ENCODE measurements around the gene SLC35F3.
"Not testable (repeated sequence)": the region's sequence is repeated elsewhere in the genome, so short reads cannot be mapped to it uniquely, and the experiment has no call there.

SLC35F3 gene

GRCh38 chr1:234141006-234141405 is 236.5 kb downstream of the SLC35F3 start:
- no peak for DNase-seq (ENCODE audit: low read depth in 2 of 2)

- no peak for DNase-seq (ENCODE audit: low read depth in 2 of 2)
Observed at GRCh38 chr1:234143681-234144080, 239.2 kb downstream of the SLC35F3 start.

- no peak for DNase-seq (ENCODE audit: low read depth in 2 of 2)
Observed at GRCh38 chr1:234144901-234145300, 240.4 kb downstream of the SLC35F3 start.

DNA sequence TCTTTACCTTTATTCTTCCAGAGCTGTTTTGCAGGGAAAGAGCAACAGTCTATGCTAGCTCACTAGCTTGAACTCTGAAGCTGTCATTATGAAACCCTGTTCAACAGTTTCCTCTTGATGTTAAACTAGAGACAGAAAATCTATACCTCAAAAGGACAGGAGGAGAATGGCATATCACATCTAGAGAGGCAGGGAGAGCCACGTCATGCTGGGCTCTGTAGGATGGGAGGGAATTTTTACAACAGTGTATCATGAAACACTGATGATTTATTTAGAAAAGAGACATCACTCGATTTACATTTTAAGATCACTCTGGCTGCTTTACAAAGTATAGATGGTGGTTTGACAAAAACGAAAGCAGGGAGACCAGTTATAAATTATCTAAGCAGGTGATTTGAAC is 243.9 kb downstream of the SLC35F3 start:
- DNase-seq (ENCODE audit: low read depth in 2 of 2): no peak

GRCh38 chr1:234148816-234149215 is 244.3 kb downstream of the SLC35F3 start:
- DNase-seq (ENCODE audit: low read depth in 2 of 2): no peak

DNA sequence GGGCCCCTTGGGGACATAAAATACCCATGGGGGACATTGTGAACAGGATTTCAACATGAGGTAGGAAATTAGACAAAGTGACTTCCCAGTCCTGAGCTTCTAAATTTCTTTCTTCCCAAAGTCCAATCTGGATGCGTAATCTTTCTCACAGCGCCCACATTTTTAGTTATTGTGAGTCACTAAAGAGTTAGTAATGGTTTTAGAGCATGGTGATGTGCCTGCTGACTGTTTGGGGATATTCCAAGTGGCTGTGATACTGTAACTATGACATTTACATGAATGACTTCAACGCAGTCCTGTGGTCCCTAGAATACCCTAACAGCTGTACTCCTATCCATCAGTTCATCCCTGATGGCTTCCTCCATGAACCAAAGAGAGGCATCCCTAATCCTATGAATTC is 244.7 kb downstream of the SLC35F3 start:
- no peak for DNase-seq (ENCODE audit: low read depth in 2 of 2)

DNA sequence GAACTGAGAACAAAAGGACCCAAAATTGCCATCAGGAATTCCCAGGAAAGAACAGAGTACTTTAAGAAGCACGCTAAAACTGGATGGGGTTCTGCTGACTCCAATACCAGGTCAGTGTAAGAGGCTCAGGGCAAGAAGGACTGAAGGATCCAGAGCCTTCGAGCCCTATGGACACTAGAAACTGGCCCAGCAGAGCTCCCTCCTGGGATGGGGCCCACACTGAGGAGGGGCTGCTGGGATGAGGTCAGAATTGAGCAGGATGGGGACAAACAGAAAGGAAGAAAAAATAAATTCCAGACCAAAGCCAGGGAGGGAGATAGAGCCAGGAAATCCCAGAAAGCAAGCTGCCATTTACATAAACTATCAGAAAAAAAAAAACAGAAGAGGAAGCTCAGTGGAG is 246.4 kb downstream of the SLC35F3 start:
- DNase-seq (ENCODE audit: low read depth in 2 of 2): no peak

DNA sequence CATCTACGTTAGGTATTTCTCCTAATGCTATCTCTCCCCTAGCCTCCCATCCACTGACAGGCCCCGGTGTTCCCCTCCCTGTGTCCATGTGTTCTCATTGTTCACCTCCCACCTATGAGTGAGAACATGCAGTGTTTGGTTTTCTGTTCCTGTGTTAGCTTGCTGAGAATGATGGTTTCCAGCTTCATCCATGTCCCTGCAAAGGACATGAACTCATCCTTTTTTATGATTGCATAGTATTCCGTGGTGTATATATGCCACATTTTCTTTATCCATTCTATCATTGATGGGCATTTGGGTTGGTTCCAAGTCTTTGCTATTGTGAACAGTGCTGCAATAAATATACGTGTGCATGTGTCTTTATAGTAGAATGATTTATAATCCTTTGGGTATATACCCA is 247.9 kb downstream of the SLC35F3 start:
- not testable (repeated sequence) for DNase-seq (ENCODE audit: low read depth in 2 of 2)

GRCh38 chr1:234154320-234155251 is 250.1 kb downstream of the SLC35F3 start:
- no peak for DNase-seq (ENCODE audit: low read depth in 2 of 2)

- no peak for DNase-seq (ENCODE audit: low read depth in 2 of 2)
Observed at GRCh38 chr1:234162661-234163060, 258.2 kb downstream of the SLC35F3 start.

DNA sequence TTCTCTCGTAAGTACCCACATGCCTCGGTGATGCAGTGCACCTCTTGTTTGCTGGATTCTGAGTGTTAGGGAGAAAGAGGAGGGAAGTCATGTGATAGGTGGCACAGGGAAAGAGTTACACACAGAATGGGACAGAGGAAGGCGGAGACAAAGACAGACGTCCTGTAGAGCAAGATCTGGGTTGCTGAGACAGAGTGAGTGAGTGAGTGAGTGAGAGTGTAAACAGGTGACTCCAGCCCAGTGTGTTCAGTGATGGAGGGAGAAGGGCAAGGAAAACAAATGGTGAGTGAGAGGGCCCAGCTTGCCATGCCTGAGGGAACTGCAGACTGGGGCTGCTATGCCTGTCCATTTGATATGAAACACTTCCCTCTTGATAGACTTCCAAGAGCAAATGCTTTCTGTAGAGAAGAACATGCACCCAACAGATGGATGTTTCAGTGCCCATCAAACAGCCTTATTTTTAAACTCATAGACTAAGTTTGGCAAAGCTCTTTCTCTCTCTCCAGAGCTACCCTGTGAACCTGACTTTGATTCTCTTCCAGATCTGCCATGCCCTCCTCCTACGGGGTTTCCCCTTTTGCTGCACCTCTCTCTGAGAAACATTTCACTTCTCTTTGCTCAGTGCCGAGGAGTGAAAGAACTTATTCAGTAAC is 258.9 kb downstream of the SLC35F3 start:
- no peak for DNase-seq (ENCODE audit: low read depth in 2 of 2)

GRCh38 chr1:234164098-234164709 is 259.7 kb downstream of the SLC35F3 start:
- DNase-seq (ENCODE audit: low read depth in 2 of 2): no peak

DNA sequence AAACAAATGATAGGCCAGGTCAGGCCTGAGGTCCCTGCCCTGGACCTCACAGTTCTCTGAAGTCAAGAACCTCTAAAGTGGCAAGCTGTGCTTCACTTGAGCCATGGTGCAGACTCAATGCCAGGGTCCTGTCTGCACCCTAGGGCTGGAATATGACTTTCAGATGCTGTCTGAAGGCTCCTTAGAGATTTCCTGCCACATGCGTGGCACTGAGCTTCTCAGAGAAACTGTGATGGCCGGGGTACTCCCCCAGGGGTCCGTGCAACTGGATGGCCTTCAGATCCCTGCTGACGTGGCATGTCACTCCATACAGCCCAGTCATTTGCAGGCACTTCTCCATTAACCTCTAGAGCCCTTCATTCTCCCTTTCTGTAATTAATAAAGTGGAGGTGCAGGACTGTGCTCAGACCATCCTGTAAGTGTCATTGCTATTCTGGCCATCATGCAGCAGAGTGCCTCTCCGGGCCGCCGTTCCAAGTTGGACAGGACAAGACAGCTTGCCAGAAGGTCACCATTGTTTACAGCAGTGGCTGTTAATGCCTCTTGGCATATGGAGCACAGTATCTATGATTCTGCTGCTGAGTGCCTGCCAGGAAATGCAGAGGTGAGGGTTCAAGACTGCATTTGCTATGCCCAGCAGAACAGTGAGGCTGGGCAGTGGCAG is 263.7 kb downstream of the SLC35F3 start:
- no peak for DNase-seq (ENCODE audit: low read depth in 2 of 2)

DNA sequence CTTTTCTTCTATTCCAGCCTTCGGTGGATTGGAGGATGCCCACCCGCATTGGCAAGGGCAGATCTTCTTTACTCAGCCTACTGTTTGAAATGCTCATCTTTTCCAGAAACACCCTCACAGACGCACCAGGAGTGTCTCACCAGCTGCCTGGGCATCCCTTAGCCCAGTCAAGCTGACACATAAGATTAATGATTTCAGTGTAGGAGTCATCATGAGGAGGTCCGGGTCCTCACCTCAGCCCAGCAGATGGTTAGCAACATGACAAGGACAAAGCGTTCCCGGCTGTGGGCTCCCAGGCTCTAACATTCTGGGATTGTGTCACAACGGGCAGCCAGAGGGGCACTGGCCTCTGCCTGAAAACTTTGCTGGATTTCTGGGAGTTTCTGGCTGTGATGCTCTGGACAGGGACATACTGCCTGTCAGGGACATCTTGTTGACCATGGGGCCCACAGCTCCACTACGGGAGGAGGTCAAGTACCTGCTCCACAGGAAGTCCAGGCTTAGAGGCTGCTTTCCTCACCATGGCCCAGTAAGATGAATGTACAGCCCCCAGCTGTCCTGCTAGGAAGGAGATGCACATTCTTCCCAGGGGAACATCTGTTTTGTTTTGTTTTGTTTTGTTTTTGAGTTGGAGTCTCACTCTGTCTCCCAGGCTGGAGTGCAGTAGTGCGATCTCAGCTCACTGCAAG is 264.8 kb downstream of the SLC35F3 start:
- no peak for DNase-seq (ENCODE audit: low read depth in 2 of 2)

DNA sequence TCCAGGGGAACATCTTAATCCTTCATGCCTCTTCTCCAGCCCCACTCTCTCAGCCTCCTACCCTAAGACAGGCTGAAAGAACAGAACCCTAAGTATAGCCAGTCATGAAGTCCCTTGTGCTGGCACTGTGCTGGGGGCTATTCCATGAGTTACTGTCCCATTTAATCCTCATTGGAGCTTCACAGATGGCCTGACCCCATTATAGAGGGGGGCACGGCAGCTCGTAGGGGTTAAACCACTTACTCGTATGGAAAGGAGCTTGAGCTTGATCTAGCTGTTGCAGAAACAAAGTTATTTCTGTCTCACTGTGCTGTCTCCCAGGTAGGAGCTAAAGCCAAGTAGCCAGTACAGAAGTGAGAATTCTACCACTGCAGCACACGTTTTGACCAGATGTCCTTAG is 265.6 kb downstream of the SLC35F3 start:
- no peak for DNase-seq (ENCODE audit: low read depth in 2 of 2)

DNA sequence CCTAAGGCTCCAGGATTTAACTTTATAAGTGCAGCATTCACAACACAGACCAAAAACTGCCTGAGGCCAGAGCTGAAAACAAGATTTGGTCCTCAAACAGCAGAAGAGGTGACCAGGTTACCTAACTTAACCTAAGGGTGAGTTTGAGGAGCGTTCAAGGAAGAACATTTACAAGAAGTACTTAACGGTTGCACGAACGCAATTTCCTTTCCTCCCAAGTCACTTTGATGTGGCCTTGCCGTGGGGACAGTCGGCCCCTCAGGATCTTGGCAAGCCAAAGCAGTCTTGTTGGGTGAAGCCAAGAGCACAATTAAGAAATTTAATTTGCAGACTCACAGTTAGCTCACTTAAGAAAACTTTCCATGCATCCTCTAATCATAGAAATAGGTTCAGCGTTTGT is 266.1 kb downstream of the SLC35F3 start:
- DNase-seq (ENCODE audit: low read depth in 2 of 2): no peak

- DNase-seq (ENCODE audit: low read depth in 2 of 2): no peak
Observed at GRCh38 chr1:234173968-234174367, 269.5 kb downstream of the SLC35F3 start.

DNA sequence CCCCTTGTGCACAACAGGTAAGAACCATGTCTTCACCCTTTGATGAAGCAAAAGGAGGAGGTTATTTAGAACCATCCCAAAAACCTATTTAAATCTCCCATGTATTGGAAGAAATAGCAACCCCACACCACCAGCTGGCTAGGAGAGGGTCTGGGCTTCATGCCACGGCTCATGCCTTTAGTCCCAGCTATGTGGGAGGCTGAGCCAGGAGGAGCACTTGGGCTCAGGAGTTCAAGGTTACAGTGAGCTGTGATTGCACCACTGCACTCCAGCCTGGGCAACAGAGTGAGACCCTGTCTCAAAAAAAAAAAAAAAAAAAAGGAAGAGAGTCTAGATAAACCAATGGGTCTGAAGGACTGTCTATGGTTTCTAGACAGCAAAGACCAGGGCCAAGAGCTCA is 270.9 kb downstream of the SLC35F3 start:
- no peak for DNase-seq (ENCODE audit: low read depth in 2 of 2)

DNA sequence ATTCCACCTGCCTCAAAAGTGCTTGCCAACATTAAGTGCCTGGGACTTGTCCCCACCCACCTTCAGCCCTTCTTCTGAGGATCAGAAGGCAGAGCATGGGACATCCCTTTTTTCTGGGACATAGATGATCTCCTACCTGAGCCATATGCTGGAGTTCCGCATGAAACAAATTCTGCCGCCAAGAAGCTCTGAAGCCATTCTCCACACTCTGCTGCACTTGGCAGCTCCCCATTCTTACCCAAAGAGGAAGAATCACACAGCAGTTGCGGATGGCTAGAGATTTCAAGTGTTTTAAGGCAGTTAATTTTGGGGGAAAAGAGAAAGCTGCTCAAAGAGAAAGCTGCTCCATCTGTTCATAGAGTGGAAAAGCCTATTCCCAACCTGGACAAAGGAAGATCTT is 271.5 kb downstream of the SLC35F3 start:
- no peak for DNase-seq (ENCODE audit: low read depth in 2 of 2)

DNA sequence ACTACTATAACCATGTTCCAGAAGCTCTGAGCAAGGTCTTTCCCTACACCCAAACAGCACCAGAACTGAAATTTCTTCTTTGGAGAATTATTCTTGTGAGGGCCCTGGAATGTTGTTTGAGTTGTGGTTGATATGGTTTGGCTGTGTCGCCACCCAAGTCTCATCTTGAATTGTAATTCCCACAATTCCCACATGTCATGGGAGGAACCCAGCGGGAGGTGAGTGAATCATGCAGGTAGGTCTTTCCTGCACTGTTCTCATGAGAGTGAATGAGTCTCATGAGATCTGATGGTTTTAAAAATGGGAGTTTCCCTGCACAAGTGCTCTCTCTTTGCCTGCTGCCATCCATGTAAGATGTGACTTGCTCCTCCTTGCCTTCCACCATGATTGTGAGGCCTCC is 272.4 kb downstream of the SLC35F3 start:
- not testable (repeated sequence) for DNase-seq (ENCODE audit: low read depth in 2 of 2)

GRCh38 chr1:234185438-234185837 is 281.0 kb downstream of the SLC35F3 start:
- no peak for DNase-seq (ENCODE audit: low read depth in 2 of 2)

Measured in stimulated activated CD8-positive, alpha-beta memory T cell treated with anti-CD3 and anti-CD28 coated beads, Interleukin-7, amount 100 ng/mL, for 4 hours (primary cell).